ENCODE data around the gene OPCML.

Gene OPCML

GRCh38 chr11:133354069-133354468 is 178.2 kb downstream of the OPCML start:
- no peak for DNase-seq

- DNase-seq = no peak
Observed at GRCh38 chr11:133350045-133350444, 182.3 kb downstream of the OPCML start.

GRCh38 chr11:133347988-133348387 is 184.3 kb downstream of the OPCML start:
- no peak for DNase-seq

GRCh38 chr11:133346137-133346536 is 186.2 kb downstream of the OPCML start:
- DNase-seq = no peak

- no peak for DNase-seq
Observed at GRCh38 chr11:133343951-133344350, 188.3 kb downstream of the OPCML start.

DNA sequence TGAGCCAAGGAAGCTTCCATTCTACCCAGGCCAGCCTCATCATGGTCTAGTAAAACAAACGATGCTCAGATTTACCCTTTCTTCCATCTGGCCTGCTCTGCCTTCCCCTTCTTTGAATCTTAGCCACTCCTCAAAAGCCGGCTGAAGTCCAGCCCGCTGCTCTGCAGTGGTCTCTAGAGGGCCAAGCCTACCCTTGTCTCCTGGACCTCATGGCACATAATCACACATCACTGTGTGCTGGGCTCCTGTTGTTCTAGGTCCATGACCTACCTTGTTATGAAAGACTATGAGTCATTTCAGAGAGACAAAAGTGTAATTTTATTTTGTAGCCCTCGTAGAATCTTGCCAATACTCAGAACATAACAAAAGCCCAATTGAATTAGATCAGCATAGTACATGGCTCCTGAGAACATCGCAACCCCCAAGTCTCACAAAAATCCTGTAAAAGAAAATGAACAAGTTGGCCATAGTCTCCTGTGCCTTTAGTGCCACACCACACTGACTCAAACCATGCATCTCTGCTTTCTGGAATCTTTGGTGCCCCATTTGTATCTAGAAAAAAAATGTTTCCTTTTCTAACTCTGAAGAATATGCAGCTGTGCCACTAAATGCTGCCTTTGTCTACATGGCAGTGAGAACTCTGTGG is 192.7 kb downstream of the OPCML start:
- DNase-seq = no peak

DNA sequence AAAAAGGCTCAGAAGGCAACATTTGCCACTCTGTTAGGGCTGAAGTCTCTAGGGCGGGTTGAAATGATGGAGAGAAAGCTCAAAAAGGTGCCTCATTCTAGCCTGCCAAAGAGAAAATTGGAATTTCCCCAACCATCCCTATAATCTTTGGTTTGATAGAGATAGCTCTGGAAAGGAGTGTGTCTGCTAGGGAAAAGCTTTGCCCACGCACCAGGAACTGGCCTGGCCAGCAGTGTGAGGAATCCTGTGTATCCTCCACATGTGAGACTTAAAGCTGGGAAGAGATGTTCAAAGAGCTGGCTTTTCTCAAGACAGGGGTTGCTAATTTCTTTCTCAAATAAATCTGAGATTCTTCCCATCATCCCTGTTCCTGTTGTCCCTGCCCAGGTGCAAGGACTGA is 193.7 kb downstream of the OPCML start:
- DNase-seq = no peak

DNA sequence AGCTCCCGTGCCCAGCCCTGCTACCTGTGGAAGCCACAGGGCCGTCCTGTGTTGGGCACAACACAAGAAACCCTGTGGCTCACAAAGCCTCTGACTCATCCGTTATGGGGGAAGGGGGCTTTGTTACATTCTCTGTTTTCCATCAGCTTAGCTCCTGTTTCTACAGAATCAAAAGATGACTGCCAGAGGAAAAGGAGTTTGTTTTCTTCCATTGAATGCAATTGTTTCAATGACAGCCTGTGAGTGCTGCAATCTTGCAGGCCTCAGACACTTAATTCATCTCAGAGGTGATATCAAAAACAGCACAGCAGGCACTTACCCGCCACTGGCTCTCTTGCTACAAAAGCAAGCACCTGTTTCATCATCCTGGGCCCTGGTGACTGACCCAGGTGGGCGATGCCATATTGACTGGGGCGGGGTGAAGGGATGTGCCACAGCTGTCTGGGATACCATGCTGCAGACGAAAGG is 194.3 kb downstream of the OPCML start:
- no peak for DNase-seq

- DNase-seq = no peak
Observed at GRCh38 chr11:133337193-133337592, 195.1 kb downstream of the OPCML start.

DNA sequence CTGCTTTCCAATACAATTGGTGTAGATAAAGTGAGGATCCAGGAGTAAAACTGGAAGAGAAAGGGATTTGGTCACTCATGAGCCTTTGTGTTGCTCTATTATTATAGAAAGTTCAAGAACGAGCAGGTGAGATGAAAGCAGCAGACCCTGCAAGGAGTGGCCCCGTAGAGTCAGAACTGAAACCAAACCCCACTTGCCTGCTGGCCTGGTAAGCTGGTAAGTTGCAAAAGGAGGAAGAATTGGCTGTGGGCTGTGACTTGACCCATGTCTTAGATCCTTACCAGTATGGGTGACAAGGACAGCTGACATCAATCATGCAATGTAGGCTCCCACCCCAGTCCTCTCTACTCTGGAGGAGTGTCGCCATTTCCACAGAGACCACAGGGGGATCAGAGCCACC is 201.3 kb downstream of the OPCML start:
- no peak for DNase-seq

- DNase-seq = no peak
Observed at GRCh38 chr11:133326849-133327248, 205.5 kb downstream of the OPCML start.

DNA sequence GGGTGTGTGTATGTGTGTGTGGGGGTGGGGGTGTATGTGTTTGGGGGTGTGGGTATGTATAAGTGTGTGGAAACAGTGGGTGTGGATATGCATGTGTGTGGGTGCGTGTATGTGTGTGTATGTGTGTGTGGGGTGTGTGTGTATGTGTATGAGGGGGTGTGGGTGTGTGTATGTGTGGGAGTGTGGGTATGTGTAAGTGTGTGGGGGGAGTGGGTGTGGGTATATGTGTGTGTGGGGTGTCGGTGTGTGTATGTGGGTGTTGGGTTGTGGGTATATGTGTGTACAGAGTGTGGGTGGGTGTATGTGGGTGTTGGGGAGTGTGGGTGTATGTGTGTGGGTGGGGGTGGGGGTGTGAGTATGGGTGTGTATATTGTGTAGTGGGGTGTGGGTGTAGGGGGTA is 206.0 kb downstream of the OPCML start:
- DNase-seq = no peak

GRCh38 chr11:133325711-133326110 is 206.6 kb downstream of the OPCML start:
- DNase-seq = no peak

GRCh38 chr11:133323354-133323753 is 208.9 kb downstream of the OPCML start:
- no peak for DNase-seq

DNA sequence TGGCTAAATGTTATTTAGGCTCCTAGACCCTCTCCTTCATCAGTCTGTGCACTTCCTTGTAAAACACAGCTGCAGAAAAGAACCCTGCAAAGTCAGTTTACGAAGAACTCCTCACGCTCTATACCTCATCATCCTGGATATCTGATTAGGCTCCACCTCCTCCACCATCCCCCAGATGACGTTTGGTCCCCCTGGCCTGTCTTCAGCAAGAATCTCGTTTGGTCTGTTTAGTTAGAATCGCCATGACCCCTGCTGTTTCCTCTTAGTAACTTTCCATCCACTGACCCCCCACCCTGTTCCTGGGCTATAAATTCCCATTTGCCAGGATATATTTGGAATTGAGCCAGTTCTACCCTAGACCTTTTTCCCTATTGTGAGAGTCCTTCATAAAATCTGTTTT is 214.1 kb downstream of the OPCML start:
- no peak for DNase-seq

DNA sequence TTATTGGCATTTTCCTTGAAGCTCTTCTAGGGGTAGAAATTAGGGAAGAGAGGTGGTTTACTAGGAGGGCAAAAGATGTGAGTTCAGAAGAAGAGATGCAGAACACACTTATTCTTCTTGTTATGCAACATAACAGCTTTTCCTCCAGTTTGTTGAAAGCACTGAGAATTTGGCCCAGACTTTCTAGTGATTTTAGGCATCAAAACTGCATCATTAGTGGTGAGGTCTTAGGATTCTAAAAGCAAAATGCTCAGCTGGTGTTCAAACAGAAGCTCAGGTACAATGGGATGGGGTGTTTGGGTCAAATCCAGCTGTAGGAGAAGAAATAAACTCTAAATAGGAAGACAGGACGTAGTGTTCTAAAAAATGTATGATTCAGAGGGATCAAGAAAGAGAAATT is 221.1 kb downstream of the OPCML start:
- DNase-seq = no peak

GRCh38 chr11:133306019-133306418 is 226.3 kb downstream of the OPCML start:
- DNase-seq = no peak

DNA sequence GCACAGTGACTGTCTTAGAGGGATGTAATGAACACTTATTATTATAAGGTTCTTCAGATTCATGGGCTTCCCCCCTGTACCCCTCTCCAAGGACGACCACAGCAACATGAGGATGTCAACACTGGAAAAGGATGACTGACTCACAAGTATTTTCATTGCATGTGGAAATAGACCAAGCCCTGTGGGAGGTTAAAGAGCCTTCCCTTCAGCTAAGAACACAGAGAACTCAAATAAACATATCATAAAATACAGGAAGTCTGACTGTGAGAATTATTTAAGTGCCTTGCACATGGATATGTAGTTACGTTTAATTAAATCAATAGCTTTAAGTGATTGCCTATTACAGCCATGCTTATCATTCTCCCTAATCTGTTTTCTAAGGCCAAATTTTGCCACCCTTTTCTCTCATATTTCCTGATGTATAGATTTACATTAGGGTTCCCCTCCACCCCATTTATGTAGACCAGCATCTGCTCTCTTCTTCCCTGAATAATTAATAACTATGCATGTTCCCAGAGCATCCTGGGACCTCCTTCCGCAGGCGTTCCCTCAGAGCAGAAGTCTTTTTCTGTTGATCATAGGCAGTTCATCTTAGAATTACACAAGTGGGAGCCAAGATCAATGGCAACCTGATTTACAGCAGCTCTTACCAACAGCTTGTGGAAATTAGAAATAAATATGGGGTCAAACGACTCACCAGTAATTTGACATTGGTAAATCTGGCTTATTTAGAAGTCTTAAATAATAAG is 226.9 kb downstream of the OPCML start:
- no peak for DNase-seq

GRCh38 chr11:133303262-133303661 is 229.0 kb downstream of the OPCML start:
- no peak for DNase-seq

GRCh38 chr11:133302056-133302455 is 230.2 kb downstream of the OPCML start:
- DNase-seq = no peak

- no peak for DNase-seq
Observed at GRCh38 chr11:133300666-133301065, 231.6 kb downstream of the OPCML start.

- DNase-seq = no peak
Observed at GRCh38 chr11:133291780-133292179, 240.5 kb downstream of the OPCML start.

DNA sequence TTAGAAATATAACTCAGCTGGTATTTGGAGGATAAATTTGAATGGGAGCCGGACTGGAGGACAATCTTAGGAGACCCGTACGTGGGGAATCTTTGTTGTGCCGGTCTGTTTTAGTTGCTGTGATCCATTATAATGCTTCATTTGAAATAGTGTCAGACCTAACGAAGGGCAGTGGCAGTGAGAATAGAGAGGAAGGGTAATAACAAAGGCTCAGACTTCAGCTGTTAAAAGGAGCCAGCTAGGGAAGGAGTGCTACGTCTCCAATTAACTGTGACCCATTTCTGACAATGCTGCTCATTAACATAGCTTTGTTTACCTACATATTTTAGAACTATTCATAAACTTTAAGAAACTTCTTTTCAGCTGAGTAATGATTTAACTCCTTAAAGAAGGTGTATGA is 246.9 kb downstream of the OPCML start:
- no peak for DNase-seq

DNA sequence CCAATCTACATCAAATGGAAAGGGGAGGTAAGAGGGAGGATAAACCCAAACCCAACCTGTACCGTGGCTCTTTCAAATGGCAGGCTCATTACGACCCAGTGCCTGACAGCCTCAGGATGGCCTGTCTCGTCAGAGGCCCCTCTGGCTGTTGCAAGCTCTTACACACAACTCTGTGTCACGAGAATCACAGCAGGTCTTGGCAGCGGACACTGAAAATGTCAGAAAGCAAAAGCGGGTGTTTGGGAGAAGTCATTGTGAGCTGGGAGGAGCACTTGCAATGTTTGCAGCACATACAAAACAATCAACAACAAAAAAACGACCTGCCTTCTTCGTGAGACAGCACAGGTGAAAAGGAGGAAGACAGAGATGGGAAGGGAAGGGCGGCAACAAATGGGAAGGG is 248.1 kb downstream of the OPCML start:
- no peak for DNase-seq

DNA sequence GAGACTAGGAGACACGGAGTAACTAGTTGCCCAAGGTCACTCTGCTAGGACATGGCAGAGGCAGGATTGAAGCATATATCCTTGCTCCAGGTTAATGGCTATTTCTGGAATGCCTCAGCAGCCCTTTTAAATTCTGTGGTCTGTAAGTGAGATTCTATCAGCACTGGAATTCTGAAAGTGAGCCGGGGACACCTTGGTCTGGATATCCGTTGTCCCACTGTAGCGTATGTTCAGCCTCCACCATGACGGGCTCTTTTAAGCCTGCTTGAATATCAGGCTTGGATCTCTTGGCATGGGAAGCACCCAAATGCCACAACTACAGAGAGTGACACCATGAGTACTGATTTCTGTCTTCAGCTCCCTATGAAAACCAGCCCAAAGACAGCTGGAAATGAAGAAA is 254.4 kb downstream of the OPCML start:
- no peak for DNase-seq
